NCI-H146 (cell line): ENCODE measurements around the gene FBXL22.
"Not testable (repeated sequence)": the region's sequence is repeated elsewhere in the genome, so short reads cannot be mapped to it uniquely, and the experiment has no call there.

Source experiments
- DNase-seq: peaks from one replicate; lab custom pipeline; 2025; lab: John Stamatoyannopoulos, UW

Gene FBXL22

GRCh38 chr15:63612300-63612699, 15.1 kb downstream of the FBXL22 start:
- DNase-seq = no peak

GRCh38 chr15:63615935-63616334, 18.7 kb downstream of the FBXL22 start:
- DNase-seq = no peak

GRCh38 chr15:63617147-63617546, 20.0 kb downstream of the FBXL22 start:
- DNase-seq = not testable (repeated sequence)

- DNase-seq = not testable (repeated sequence)
These were observed 20.4 kb downstream of the FBXL22 start for GRCh38 chr15:63617627-63618026.

GRCh38 chr15:63620760-63621159, 23.6 kb downstream of the FBXL22 start:
- DNase-seq = not testable (repeated sequence)

GRCh38 chr15:63623232-63623969, 26.2 kb downstream of the FBXL22 start:
- no peak for DNase-seq

- DNase-seq = no peak
These were observed 29.8 kb downstream of the FBXL22 start for GRCh38 chr15:63626955-63627354.

GRCh38 chr15:63628123-63628822, 31.1 kb downstream of the FBXL22 start:
- no peak for DNase-seq

- DNase-seq = no peak
These were observed 33.0 kb downstream of the FBXL22 start for GRCh38 chr15:63630036-63630751.

- DNase-seq = no peak
These were observed 36.1 kb downstream of the FBXL22 start for GRCh38 chr15:63633312-63633711.

GRCh38 chr15:63634154-63634553, 37.0 kb downstream of the FBXL22 start:
- DNase-seq = no peak

- DNase-seq = no peak
These were observed 39.4 kb downstream of the FBXL22 start for GRCh38 chr15:63636518-63637061.

GRCh38 chr15:63638839-63639238, 41.7 kb downstream of the FBXL22 start:
- DNase-seq = no peak

GRCh38 chr15:63640146-63640545, 43.0 kb downstream of the FBXL22 start:
- DNase-seq = no peak
